Activated CD8-positive, alpha-beta T cell treated with anti-CD3 and anti-CD28 coated beads for 36 hours (primary cell): ENCODE results near the gene MAGEA6. TPM values are rescaled to one million over a fixed set of nuclear protein-coding genes. Genes with fewer than 3 reads are reported as not detected.

Experiments used
- ATAC-seq: fragments of 200-7000 bp; cut with Tn5 transposase; one replicate; pipeline ENCODE4 v1.10.0; 2021; ENCODE audit warnings: mild to moderate bottlenecking, moderate library complexity
- CTCF ChIA-PET: fragments of 350-600 bp; sonication (Branson Sonifier 250); formaldehyde crosslinking; loops from one replicate; lab custom pipeline; 2021; ENCODE audit warnings: antibody characterized with exemption; lab: Charles Lee
- POLR2A ChIA-PET: fragments of 350-600 bp; sonication (Branson Sonifier 250); formaldehyde crosslinking; loops from one replicate; lab custom pipeline; 2021; ENCODE audit warnings: antibody characterized with exemption; lab: Charles Lee
- DNase-seq: peaks from one replicate; pipeline ENCODE4 v3.0.0-alpha.2; 2020
- H3K27ac Mint-ChIP-seq: one replicate; pipeline ENCODE4 v1.8.0; 2021; ENCODE audit warnings: mild to moderate bottlenecking, mixed read lengths
- H3K27me3 Mint-ChIP-seq: one replicate; pipeline ENCODE4 v1.8.0; 2021; ENCODE audit warnings: mixed read lengths
- H3K36me3 Mint-ChIP-seq: one replicate; pipeline ENCODE4 v1.8.0; 2021; ENCODE audit warnings: low read depth, mixed read lengths
- H3K4me1 Mint-ChIP-seq: one replicate; pipeline ENCODE4 v1.8.0; 2021; ENCODE audit warnings: low read depth, mixed read lengths
- H3K4me3 Mint-ChIP-seq: one replicate; pipeline ENCODE4 v1.8.0; 2021; ENCODE audit warnings: mild to moderate bottlenecking, moderate library complexity, mixed read lengths
- H3K9me3 Mint-ChIP-seq: one replicate; pipeline ENCODE4 v1.8.0; 2021; ENCODE audit warnings: mixed read lengths
- intact Hi-C: fragments of 100-400 bp; cut with micrococcal nuclease; formaldehyde crosslinking; loops from one replicate; pipeline ENCODE4 v1.10.0; 2022
- total RNA-seq, 2 experiments: library from RNA; stranded (reverse); gene quantifications; one replicate each; pipeline ENCODE4 v1.2.3, GENCODE V29; 2021
- TF ChIP-seq, protein P1 (sequence below): fragments of 200-600 bp; IDR thresholded peaks from one replicate; pipeline ENCODE4 v1.8.0; 2022; ENCODE audit warnings: antibody characterized with exemption, mild to moderate bottlenecking

The MAGEA6 gene
- total RNA-seq, 2 experiments from 2014 or later, result not detected

DNA sequence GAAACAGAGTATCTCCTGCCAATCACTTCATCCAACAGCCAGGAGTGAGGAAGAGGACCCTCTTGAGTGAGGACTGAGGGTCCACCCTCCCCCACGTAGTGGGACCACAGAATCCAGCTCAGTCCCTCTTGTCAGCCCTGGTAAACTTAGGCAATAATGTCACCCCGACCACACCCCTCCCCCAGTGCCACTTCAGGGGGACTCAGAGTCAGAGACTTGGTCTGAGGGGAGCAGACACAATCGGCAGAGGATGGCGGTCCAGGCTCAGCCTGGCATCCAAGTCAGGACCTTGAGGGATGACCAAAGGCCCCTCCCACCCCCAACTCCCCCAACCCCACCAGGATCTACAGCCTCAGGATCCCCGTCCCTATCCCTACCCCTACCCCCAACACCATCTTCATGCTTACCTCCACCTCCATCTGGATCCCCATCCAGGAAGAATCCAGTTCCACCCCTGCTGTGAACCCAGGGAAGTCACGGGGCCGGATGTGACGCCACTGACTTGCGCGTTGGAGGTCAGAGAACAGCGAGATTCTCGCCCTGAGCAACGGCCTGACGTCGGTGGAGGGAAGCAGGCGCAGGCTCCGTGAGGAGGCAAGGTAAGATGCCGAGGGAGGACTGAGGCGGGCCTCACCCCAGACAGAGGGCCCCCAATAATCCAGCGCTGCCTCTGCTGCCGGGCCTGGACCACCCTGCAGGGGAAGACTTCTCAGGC is 36.1 kb downstream of the MAGEA6 start, which contains the start of the genes CSAG1 and MAGEA12:
CSAG1 (minus strand) TSS at position 461 of the 715 bp plus-strand sequence. CDS start 1,261 bp downstream, outside the sequence.
MAGEA12 (plus strand) TSS at position 497 of the 715 bp plus-strand sequence. CDS start 2,405 bp downstream, outside the sequence.
- ChIA-PET CTCF (no interaction called here), POLR2A (no interaction called here)
- ATAC-seq, result no peak
- Mint-ChIP-seq H3K36me3 (no peaks in the 10 kb centered on the region), H3K4me3 (no peak within 1 kb of the TSS), H3K4me1 (no peaks in the 10 kb centered on the region), H3K27ac (no peak within 1 kb of the TSS), H3K27me3 (peaks cover 2% of the 10 kb centered on the region), H3K9me3 (no peaks in the 10 kb centered on the region)
- no peak for DNase-seq
- TF ChIP-seq, protein P1, sequence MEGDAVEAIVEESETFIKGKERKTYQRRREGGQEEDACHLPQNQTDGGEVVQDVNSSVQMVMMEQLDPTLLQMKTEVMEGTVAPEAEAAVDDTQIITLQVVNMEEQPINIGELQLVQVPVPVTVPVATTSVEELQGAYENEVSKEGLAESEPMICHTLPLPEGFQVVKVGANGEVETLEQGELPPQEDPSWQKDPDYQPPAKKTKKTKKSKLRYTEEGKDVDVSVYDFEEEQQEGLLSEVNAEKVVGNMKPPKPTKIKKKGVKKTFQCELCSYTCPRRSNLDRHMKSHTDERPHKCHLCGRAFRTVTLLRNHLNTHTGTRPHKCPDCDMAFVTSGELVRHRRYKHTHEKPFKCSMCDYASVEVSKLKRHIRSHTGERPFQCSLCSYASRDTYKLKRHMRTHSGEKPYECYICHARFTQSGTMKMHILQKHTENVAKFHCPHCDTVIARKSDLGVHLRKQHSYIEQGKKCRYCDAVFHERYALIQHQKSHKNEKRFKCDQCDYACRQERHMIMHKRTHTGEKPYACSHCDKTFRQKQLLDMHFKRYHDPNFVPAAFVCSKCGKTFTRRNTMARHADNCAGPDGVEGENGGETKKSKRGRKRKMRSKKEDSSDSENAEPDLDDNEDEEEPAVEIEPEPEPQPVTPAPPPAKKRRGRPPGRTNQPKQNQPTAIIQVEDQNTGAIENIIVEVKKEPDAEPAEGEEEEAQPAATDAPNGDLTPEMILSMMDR, result no peak
- intact Hi-C loops, result no loop called here

DNA sequence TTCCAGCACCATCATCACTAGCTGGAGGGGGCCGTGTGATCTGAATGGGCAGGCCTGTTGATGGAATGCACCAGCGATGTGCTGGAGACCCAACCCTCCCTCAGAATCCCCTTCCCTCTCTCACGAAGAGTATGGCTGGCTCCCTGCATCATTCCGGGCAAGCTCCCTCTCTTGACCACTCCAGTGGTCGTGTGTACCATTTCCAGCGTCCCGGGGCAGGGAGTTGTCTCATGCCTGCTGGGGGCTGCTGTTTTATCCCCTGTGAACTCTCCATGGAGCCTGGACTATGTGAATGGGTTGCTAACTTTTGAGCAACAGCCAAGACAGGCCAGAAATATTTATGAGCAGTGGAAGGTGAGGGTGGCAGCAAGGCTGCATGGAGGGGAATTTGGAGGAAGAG is 44.1 kb downstream of the MAGEA6 start:
- H3K9me3 Mint-ChIP-seq, result no peaks in the 10 kb centered on the region
- H3K4me3 Mint-ChIP-seq, result no peak overlapping the region
- H3K4me1 Mint-ChIP-seq, result no peaks in the 10 kb centered on the region
- ChIA-PET POLR2A (no interaction called here), CTCF (no interaction called here)
- no peak overlapping the region for H3K27ac Mint-ChIP-seq
- intact Hi-C loops, result no loop called here
- no peaks in the 10 kb centered on the region for H3K36me3 Mint-ChIP-seq
- TF ChIP-seq, protein P1, result no peak
- H3K27me3 Mint-ChIP-seq, result peaks cover 2% of the 10 kb centered on the region
- DNase-seq, result no peak
- ATAC-seq, result no peak

Other genes with a start within 250 kb of the MAGEA6 start
- not detected for gene GABRQ, start 131.8 kb downstream of the MAGEA6 start, total RNA-seq
- not detected for gene MAGEA3, start 70.9 kb downstream of the MAGEA6 start, total RNA-seq
- gene CSAG2, start 60.4 kb downstream of the MAGEA6 start, total RNA-seq, result not detected
- not detected for gene MAGEA2B, start 55.1 kb downstream of the MAGEA6 start, total RNA-seq
- gene CSAG1, start 36.0 kb downstream of the MAGEA6 start, total RNA-seq, result not detected
- gene MAGEA12, start 35.9 kb downstream of the MAGEA6 start, total RNA-seq, result not detected
- gene MAGEA2, start 15.8 kb downstream of the MAGEA6 start, total RNA-seq, result not detected
- not detected for gene CSAG3, start 10.5 kb downstream of the MAGEA6 start, total RNA-seq
- gene CETN2, start 61.1 kb upstream of the MAGEA6 start, total RNA-seq, result 1 to 10 TPM; 8.3 to 8.8 TPM
- 10 to 100 TPM; 15.0 to 15.8 TPM for gene NSDHL, start 61.4 kb upstream of the MAGEA6 start, total RNA-seq
- gene ZNF185, start 128.4 kb upstream of the MAGEA6 start, total RNA-seq, result 1 to 10 TPM; 1.6 to 1.7 TPM
- gene PNMA5, start 224.4 kb upstream of the MAGEA6 start, total RNA-seq, result not detected